H1 (cell line): ENCODE results near the gene VIT. TPM values are rescaled to one million over a fixed set of nuclear protein-coding genes. Genes with fewer than 3 reads are reported as not detected.

ENCODE experiments used
- CTCF ChIA-PET: fragments of 300-600 bp; sonication (Branson Sonifier 250); formaldehyde crosslinking; loops from one replicate; lab custom pipeline; 2021; ENCODE audit not compliant: partially characterized antibody; lab: Charles Lee
- POLR2A ChIA-PET: fragments of 300-600 bp; sonication (Branson Sonifier 250); formaldehyde crosslinking; loops from one replicate; lab custom pipeline; 2021; ENCODE audit warnings: inconsistent platforms; ENCODE audit not compliant: partially characterized antibody; lab: Charles Lee
- DNase-seq, 2 experiments: peaks; one replicate each; pipeline versions ENCODE4 v3.0.0 to v3.0.0-alpha.2; 2010 to 2022; ENCODE audit warnings: low spot score in 2 of 2, low read depth in 1 of 2, mixed read lengths in 1 of 2
- FAIRE-seq: peaks from 2 replicates; lab custom pipeline; 2011; peaks lifted over from hg19 to GRCh38; lab: Jason Lieb, UNC
- H2AFZ ChIP-seq: 2 replicates; pipeline ENCODE4 v1.8.1; 2012; ENCODE audit warnings: low read length, inconsistent platforms
- H2AK5ac ChIP-seq: 2 replicates; pipeline ENCODE4 v1.6.1; 2013; ENCODE audit warnings: low read depth, low read length
- H2BK120ac ChIP-seq: replicated peaks from 2 replicates; pipeline ENCODE3; 2013; ENCODE audit warnings: low read depth, low read length, inconsistent platforms
- H2BK12ac ChIP-seq: 2 replicates; pipeline ENCODE4 v1.6.1; 2013; ENCODE audit warnings: low read depth, low read length
- H2BK15ac ChIP-seq: 2 replicates; pipeline ENCODE4 v1.6.1; 2013; ENCODE audit warnings: low read length
- H2BK20ac ChIP-seq: 2 replicates; pipeline ENCODE4 v1.6.1; 2013; ENCODE audit warnings: low read length
- H2BK5ac ChIP-seq: 2 replicates; pipeline ENCODE4 v1.6.1; 2013; ENCODE audit warnings: low read depth, low read length
- H3K14ac ChIP-seq: 2 replicates; pipeline ENCODE4 v1.6.1; 2013; ENCODE audit warnings: inconsistent platforms; ENCODE audit not compliant: insufficient read length
- H3K18ac ChIP-seq: 2 replicates; pipeline ENCODE4 v1.6.1; 2013; ENCODE audit warnings: low read length; ENCODE audit errors: extremely low read depth
- H3K23ac ChIP-seq: 2 replicates; pipeline ENCODE4 v1.6.1; 2013; ENCODE audit warnings: inconsistent platforms; ENCODE audit not compliant: insufficient read length
- H3K23me2 ChIP-seq: 2 replicates; pipeline ENCODE4 v1.6.1; 2013; ENCODE audit warnings: low read depth, low read length
- H3K27ac ChIP-seq: 2 replicates; pipeline ENCODE4 v1.6.1; 2011; ENCODE audit warnings: low read depth, low read length, inconsistent platforms
- H3K27me3 ChIP-seq, 4 experiments: replicated peaks in 1 of 4; 1 replicate in 1 of 4; 2 replicates in 3 of 4; pipeline versions ENCODE4 v1.6.1 to v1.8.1; 2011 to 2013; ENCODE audit warnings: low read length in 3 of 4, mild to moderate bottlenecking in 3 of 4, inconsistent platforms in 2 of 4, mixed read lengths in 2 of 4, moderate library complexity in 1 of 4; ENCODE audit not compliant: control insufficient read depth in 3 of 4, insufficient read depth in 3 of 4; ENCODE audit errors: extremely low read depth in 1 of 4
- H3K36me3 ChIP-seq, 4 experiments: 2 replicates each; pipeline versions ENCODE4 v1.6.1 to v1.8.1; 2011 to 2013; ENCODE audit warnings: mild to moderate bottlenecking in 4 of 4, low read length in 3 of 4, moderate library complexity in 2 of 4, control low read depth in 1 of 4, inconsistent platforms in 1 of 4; ENCODE audit not compliant: insufficient read depth in 4 of 4, control insufficient read depth in 2 of 4
- H3K4ac ChIP-seq: replicated peaks from 2 replicates; pipeline ENCODE3; 2013; ENCODE audit warnings: low read length, low read depth, mixed read lengths, inconsistent platforms; ENCODE audit not compliant: insufficient read length
- H3K4me1 ChIP-seq, 4 experiments: replicated peaks in 1 of 4; 1 replicate in 1 of 4; 2 replicates in 3 of 4; pipeline versions ENCODE4 v1.6.1 to v1.8.1; 2011 to 2013; ENCODE audit warnings: low read length in 3 of 4, inconsistent platforms in 2 of 4, mixed read lengths in 1 of 4; ENCODE audit not compliant: insufficient read depth in 4 of 4, control insufficient read depth in 3 of 4
- H3K4me2 ChIP-seq, 2 experiments: 2 replicates each; pipeline versions ENCODE4 v1.6.1 to v1.8.1; 2011 to 2013; ENCODE audit warnings: low read depth in 2 of 2, low read length in 2 of 2, control low read depth in 1 of 2, inconsistent platforms in 1 of 2, mild to moderate bottlenecking in 1 of 2; ENCODE audit not compliant: insufficient read depth in 1 of 2
- H3K4me3 ChIP-seq, 4 experiments: fragments of 200-600, 300-600 bp in 1 of 4; sonication (generic), shearing (Covaris generic), sonication (Bioruptor Twin) in 1 of 4; 2 replicates each; pipeline versions ENCODE4 v1.5.1 to v1.8.1; 2011 to 2016; ENCODE audit warnings: low read length in 4 of 4, low read depth in 3 of 4, control low read depth in 2 of 4, inconsistent platforms in 2 of 4, mild to moderate bottlenecking in 2 of 4, mixed read lengths in 1 of 4, moderate library complexity in 1 of 4; ENCODE audit not compliant: insufficient read depth in 2 of 4; ENCODE audit errors: extremely low read depth in 1 of 4
- H3K56ac ChIP-seq: replicated peaks from 2 replicates; pipeline ENCODE3; 2013; ENCODE audit warnings: low read depth, mild to moderate bottlenecking, mixed read lengths, low read length, inconsistent platforms; ENCODE audit not compliant: insufficient read length
- H3K79me1 ChIP-seq: 2 replicates; pipeline ENCODE4 v1.6.1; 2013; ENCODE audit warnings: low read depth, low read length, control low read depth
- H3K79me2 ChIP-seq, 2 experiments: 2 replicates each; pipeline versions ENCODE4 v1.6.1 to v1.8.1; 2012 to 2013; ENCODE audit warnings: low read length in 2 of 2, mild to moderate bottlenecking in 2 of 2, inconsistent platforms in 1 of 2; ENCODE audit not compliant: insufficient read depth in 2 of 2, control insufficient read depth in 1 of 2
- H3K9ac ChIP-seq, 4 experiments: replicated peaks in 1 of 4; 1 replicate in 1 of 4; 2 replicates in 3 of 4; pipeline versions ENCODE4 v1.6.1 to v1.8.1; 2011 to 2013; ENCODE audit warnings: low read depth in 3 of 4, low read length in 3 of 4, control low read depth in 2 of 4, mild to moderate bottlenecking in 2 of 4, moderate library complexity in 2 of 4, inconsistent platforms in 1 of 4; ENCODE audit errors: extremely low read depth in 1 of 4
- H3K9me3 ChIP-seq, 2 experiments: 2 replicates each; pipeline versions ENCODE4 v1.6.1 to v1.8.1; 2012 to 2013; ENCODE audit warnings: mild to moderate bottlenecking in 2 of 2, moderate library complexity in 2 of 2, control low read depth in 1 of 2, inconsistent platforms in 1 of 2, low read depth in 1 of 2, low read length in 1 of 2, mixed read lengths in 1 of 2; ENCODE audit not compliant: insufficient read depth in 2 of 2
- H4K20me1 ChIP-seq, 2 experiments: replicated peaks in 1 of 2; 2 replicates each; pipeline versions ENCODE3 to v1.8.1; 2011 to 2013; ENCODE audit warnings: inconsistent platforms in 2 of 2, low read length in 2 of 2, mild to moderate bottlenecking in 1 of 2; ENCODE audit not compliant: insufficient read depth in 2 of 2, control insufficient read depth in 1 of 2
- H4K5ac ChIP-seq: 2 replicates; pipeline ENCODE4 v1.6.1; 2013; ENCODE audit warnings: low read length, low read depth, mixed read lengths, inconsistent platforms; ENCODE audit not compliant: insufficient read length
- H4K8ac ChIP-seq: 2 replicates; pipeline ENCODE4 v1.8.0; 2013; ENCODE audit warnings: mild to moderate bottlenecking, moderate library complexity, low read length, inconsistent platforms; ENCODE audit not compliant: insufficient read depth; ENCODE audit errors: extremely low read depth
- H4K91ac ChIP-seq: replicated peaks from 2 replicates; pipeline ENCODE3; 2013; ENCODE audit warnings: low read length, mixed read lengths, inconsistent platforms; ENCODE audit not compliant: insufficient read length
- ASH2L ChIP-seq: fragments of 200-600, 300-600 bp; sonication (generic); IDR thresholded peaks from one replicate; pipeline ENCODE4 v1.7.1; 2017; ENCODE audit warnings: low read length
- CREB1 ChIP-seq: IDR thresholded peaks from 2 replicates; pipeline ENCODE4 v1.6.1; 2012; ENCODE audit warnings: inconsistent platforms
- EP300 ChIP-seq, 2 experiments: IDR thresholded peaks; 1 replicate in 1 of 2; 2 replicates in 1 of 2; pipeline ENCODE4 v1.6.1; 2011 to 2012; ENCODE audit warnings: low read depth in 2 of 2, low read length in 2 of 2, mild to moderate bottlenecking in 2 of 2, borderline replicate concordance in 1 of 2, inconsistent platforms in 1 of 2, moderate library complexity in 1 of 2
- FOSL1 ChIP-seq: IDR thresholded peaks from 2 replicates; pipeline ENCODE4 v1.6.1; 2011; ENCODE audit warnings: mild to moderate bottlenecking, low read depth, low read length, moderate library complexity; ENCODE audit not compliant: insufficient read depth
- HDAC6 ChIP-seq: IDR thresholded peaks from one replicate; pipeline ENCODE4 v1.7.1; 2012; ENCODE audit warnings: low read depth, mild to moderate bottlenecking, inconsistent platforms, low read length, moderate library complexity
- JUN ChIP-seq: IDR thresholded peaks from 2 replicates; pipeline ENCODE4 v1.6.1; 2011; ENCODE audit warnings: low read depth, mild to moderate bottlenecking, improper control_type of control experiment, low read length
- KDM4A ChIP-seq: IDR thresholded peaks from one replicate; pipeline ENCODE4 v1.7.1; 2012; ENCODE audit warnings: low read depth, mild to moderate bottlenecking, moderate library complexity, low read length, inconsistent platforms; ENCODE audit not compliant: severe bottlenecking
- NANOG ChIP-seq: IDR thresholded peaks from 2 replicates; pipeline ENCODE4 v1.6.1; 2011; ENCODE audit warnings: low read length, low read depth, mild to moderate bottlenecking, inconsistent platforms; ENCODE audit not compliant: insufficient read depth, poor library complexity, severe bottlenecking
- RXRA ChIP-seq: IDR thresholded peaks from 2 replicates; pipeline ENCODE4 v1.6.1; 2011; ENCODE audit warnings: low read depth, mild to moderate bottlenecking, low read length, moderate library complexity; ENCODE audit not compliant: insufficient read depth
- SIX5 ChIP-seq: IDR thresholded peaks from 2 replicates; pipeline ENCODE4 v1.6.1; 2011; ENCODE audit warnings: mild to moderate bottlenecking, low read depth, low read length
- SP4 ChIP-seq: IDR thresholded peaks from 2 replicates; pipeline ENCODE4 v1.6.1; 2012; ENCODE audit warnings: low read length, inconsistent platforms
- TAF1 ChIP-seq: IDR thresholded peaks from 2 replicates; pipeline ENCODE4 v1.6.1; 2011; ENCODE audit warnings: mild to moderate bottlenecking, low read depth, low read length
- TCF12 ChIP-seq: IDR thresholded peaks from 2 replicates; pipeline ENCODE4 v1.6.1; 2011; ENCODE audit warnings: low read depth, mild to moderate bottlenecking, low read length
- TEAD4 ChIP-seq: IDR thresholded peaks from 2 replicates; pipeline ENCODE4 v1.6.1; 2012; ENCODE audit warnings: low read depth, low read length, inconsistent platforms, mixed read lengths
- WGBS, 2 experiments: shearing (Covaris generic) in 1 of 2; methylation state at CpG; one replicate each; pipeline versions ENCODE4 v1.1.6 to v1.1.7; 2013 to 2015; ENCODE audit warnings: low lambda C conversion rate in 2 of 2, mixed read lengths in 2 of 2, inconsistent platforms in 1 of 2, low coverage in 1 of 2, missing lambda C conversion rate in 1 of 2; ENCODE audit not compliant: insufficient replicate concordance in 2 of 2, insufficient coverage in 1 of 2, insufficient read length in 1 of 2; ENCODE audit errors: extremely low coverage in 1 of 2, missing lambda C conversion rate in 1 of 2; 5-methylcytosine and 5-hydroxymethylcytosine counted together
- polyA plus RNA-seq, 7 experiments: library from polyadenylated mRNA; depleted of rRNA in 3 of 7; stranded (reverse) in 5 of 7; unstranded in 2 of 7; fragments of >200 nt in 5 of 7; fragments of 200-250 nt in 2 of 7; gene quantifications; 1 replicate in 5 of 7; 2 replicates in 1 of 7; 4 replicates in 1 of 7; pipeline versions ENCODE4 v1.2.1 to v1.2.3, GENCODE V29; 2011 to 2013; ENCODE audit warnings: missing spikeins in 2 of 7, mixed read lengths in 2 of 7
- total RNA-seq: library from RNA; stranded (reverse); fragmentation: NEBNext Ultra II Directional; extraction: Animal tissue kit (Norgen Biotek cat#: 25700); gene quantifications from 2 replicates; pipeline ENCODE4 v1.2.1, GENCODE V29; 2021
- TF ChIP-seq, protein P1 (sequence below): IDR thresholded peaks from 2 replicates; pipeline ENCODE4 v1.6.1; 2012; ENCODE audit warnings: inconsistent platforms

The VIT gene
- total and polyA plus RNA-seq, 2 of the 8 experiments (the other 6 are each of a cell fraction or from before 2014, with no cell fraction given): 0.03 TPM; not detected in 1

DNA sequence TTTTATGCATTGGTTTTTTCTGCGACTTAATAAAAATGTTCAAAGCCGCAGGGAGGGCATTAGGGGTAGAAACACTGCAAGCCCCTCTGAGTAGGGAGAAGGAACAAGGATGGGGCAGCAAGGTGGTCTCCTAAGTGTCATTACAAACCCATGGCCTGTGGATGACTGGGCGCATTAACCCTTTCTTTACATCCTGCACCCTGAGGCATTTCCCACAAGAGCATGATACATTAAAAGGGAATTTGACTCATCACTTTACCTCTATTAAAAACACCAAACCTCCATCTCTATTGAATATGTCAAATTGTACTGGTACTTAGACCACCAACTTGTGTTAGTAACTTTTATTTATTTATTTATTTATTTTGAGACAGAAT, 112.5 kb downstream of the VIT start:
- Histone ChIP-seq H4K91ac (no peak overlapping the region), H3K56ac (no peak overlapping the region), H2AFZ (no peak overlapping the region), H4K8ac (no peak overlapping the region), H3K79me1 (no peaks in the 10 kb centered on the region), H2AK5ac (no peak overlapping the region), H3K4me2 (no peak overlapping the region), H2BK20ac (no peak overlapping the region), H4K5ac (no peak overlapping the region), H2BK5ac (no peak overlapping the region), H3K9me3 (peaks cover 0 to 9% of the 10 kb centered on the region in 2 experiments; a peak in 1 of 4 replicates), H2BK120ac (no peak overlapping the region), H3K18ac (no peak overlapping the region), H3K23me2 (no peaks in the 10 kb centered on the region), H3K27me3 (no peaks in the 10 kb centered on the region; a peak in 1 of 7 replicates), H3K9ac (no peak overlapping the region), H3K79me2 (no peaks in the 10 kb centered on the region), H2BK12ac (no peak overlapping the region), H3K4me1 (no peaks in the 10 kb centered on the region), H2BK15ac (no peak overlapping the region), H3K4me3 (no peak overlapping the region), H3K23ac (no peak overlapping the region), H3K4ac (no peak overlapping the region), H3K36me3 (no peaks in the 10 kb centered on the region), H3K27ac (no peak overlapping the region), H3K14ac (no peak overlapping the region), H4K20me1 (no peaks in the 10 kb centered on the region)
- FAIRE-seq (no peak), DNase-seq (no peak)
- WGBS, 2 experiments: 87% methylated on average over 3 of the region's 3 CpGs; no CpG with 5 or more reads in 1 of the 2 experiments
- ChIA-PET POLR2A (no interaction called here), CTCF (interaction anchor here (0.7 to 2.1 kb wide), 4 partner anchors 12 to 363 kb away, joined by 3 to 4 read pairs (median 4); no protein-coding TSS in a partner anchor)
- TF ChIP-seq KDM4A (no peak), SP4 (no peak), NANOG (no peak), RXRA (no peak), HDAC6 (no peak), CREB1 (no peak), EP300 (IDR thresholded peaks at IDR 0.05; ENCODE audit: borderline replicate concordance in 1 of 2, low read depth in 2 of 2, low read length in 2 of 2) (no peak), TAF1 (no peak), ASH2L (no peak), TEAD4 (no peak), TCF12 (no peak), FOSL1 (no peak), JUN (no peak), SIX5 (no peak)
- TF ChIP-seq, protein P1, sequence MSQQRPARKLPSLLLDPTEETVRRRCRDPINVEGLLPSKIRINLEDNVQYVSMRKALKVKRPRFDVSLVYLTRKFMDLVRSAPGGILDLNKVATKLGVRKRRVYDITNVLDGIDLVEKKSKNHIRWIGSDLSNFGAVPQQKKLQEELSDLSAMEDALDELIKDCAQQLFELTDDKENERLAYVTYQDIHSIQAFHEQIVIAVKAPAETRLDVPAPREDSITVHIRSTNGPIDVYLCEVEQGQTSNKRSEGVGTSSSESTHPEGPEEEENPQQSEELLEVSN: no peak
